Measurements from ENCODE around the gene SELENOI. TPM values are rescaled to one million over a fixed set of nuclear protein-coding genes. Genes with fewer than 3 reads are reported as not detected.

The SELENOI gene
- total and polyA plus RNA-seq, 4 donors, result 3.2 to 36.6 (median 17.0) TPM

GRCh38 chr2:26421961-26422360 lies 76.0 kb downstream of the SELENOI start:
- Histone ChIP-seq H3K27ac (ENCODE audit: low read depth in 1 of 2, low read length in 1 of 2) (no peak overlapping the region), H3K4me1 (ENCODE audit: control insufficient read depth in 5 of 5, insufficient read depth in 5 of 5, low read length in 5 of 5) (no peaks in the 10 kb centered on the region), H3K4me3 (no peak overlapping the region), H3K36me3 (ENCODE audit: control insufficient read depth in 4 of 4, insufficient read depth in 4 of 4, low read length in 4 of 4) (no peaks in the 10 kb centered on the region), H3K27me3 (ENCODE audit: control insufficient read depth in 3 of 3, insufficient read depth in 3 of 3, low read length in 2 of 3) (no peaks in the 10 kb centered on the region), H3K9ac (ENCODE audit: insufficient read depth in 1 of 2, low read length in 2 of 2) (no peak overlapping the region), H3K9me3 (ENCODE audit: control insufficient read depth in 4 of 4, insufficient read depth in 3 of 4, low read length in 3 of 4) (no peaks in the 10 kb centered on the region)
- ATAC-seq (ENCODE audit: insufficient read depth, low FRiP score), result no peak
- no peak for DNase-seq
- TF ChIP-seq, protein P1, sequence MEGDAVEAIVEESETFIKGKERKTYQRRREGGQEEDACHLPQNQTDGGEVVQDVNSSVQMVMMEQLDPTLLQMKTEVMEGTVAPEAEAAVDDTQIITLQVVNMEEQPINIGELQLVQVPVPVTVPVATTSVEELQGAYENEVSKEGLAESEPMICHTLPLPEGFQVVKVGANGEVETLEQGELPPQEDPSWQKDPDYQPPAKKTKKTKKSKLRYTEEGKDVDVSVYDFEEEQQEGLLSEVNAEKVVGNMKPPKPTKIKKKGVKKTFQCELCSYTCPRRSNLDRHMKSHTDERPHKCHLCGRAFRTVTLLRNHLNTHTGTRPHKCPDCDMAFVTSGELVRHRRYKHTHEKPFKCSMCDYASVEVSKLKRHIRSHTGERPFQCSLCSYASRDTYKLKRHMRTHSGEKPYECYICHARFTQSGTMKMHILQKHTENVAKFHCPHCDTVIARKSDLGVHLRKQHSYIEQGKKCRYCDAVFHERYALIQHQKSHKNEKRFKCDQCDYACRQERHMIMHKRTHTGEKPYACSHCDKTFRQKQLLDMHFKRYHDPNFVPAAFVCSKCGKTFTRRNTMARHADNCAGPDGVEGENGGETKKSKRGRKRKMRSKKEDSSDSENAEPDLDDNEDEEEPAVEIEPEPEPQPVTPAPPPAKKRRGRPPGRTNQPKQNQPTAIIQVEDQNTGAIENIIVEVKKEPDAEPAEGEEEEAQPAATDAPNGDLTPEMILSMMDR (IDR thresholded peaks at IDR 0.05; ENCODE audit: control extremely low read depth, extremely low read depth), result no peak
- 86 to 92% methylated on average over 5 of the region's 5 CpGs for WGBS, 2 donors

DNA sequence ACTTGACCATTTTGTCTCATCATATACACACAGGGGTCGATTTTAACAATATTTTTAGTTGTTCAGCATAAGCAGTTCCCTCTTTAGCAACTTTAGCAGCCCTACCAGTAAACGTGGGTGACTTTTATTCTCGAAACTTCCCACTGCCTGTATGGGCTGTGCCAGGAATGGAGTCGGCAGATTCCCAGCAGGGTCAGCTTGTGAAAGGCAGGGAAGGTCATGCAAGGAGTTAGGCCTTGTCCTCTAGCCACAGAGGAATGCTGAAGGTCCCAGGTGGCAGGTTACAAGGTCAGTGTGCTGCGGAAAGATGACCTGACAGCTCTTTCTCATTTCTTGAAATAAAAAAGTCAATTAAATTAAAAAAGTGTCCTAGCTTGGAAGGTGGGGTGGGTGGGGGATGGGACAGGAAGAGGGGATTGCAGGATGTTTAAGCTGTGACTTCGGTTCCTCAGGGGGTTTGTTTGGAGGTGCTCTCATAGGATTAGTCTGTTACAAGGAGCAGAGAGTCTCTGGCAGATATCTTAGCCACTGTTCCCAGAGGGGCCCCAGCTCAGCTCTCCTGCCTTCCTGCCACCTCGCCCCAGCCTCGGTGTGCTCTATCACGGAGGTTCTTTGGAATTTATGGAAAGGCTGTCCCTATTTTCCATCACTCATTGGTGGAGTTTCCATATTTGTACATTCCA lies 77.1 kb downstream of the SELENOI start:
- DNase-seq (no peak), ATAC-seq (ENCODE audit: insufficient read depth, low FRiP score) (no peak)
- Histone ChIP-seq H3K27ac (ENCODE audit: low read depth in 1 of 2, low read length in 1 of 2) (no peak overlapping the region), H3K36me3 (ENCODE audit: control insufficient read depth in 4 of 4, insufficient read depth in 4 of 4, low read length in 4 of 4) (no peaks in the 10 kb centered on the region), H3K9ac (ENCODE audit: insufficient read depth in 1 of 2, low read length in 2 of 2) (no peak overlapping the region), H3K4me1 (ENCODE audit: control insufficient read depth in 5 of 5, insufficient read depth in 5 of 5, low read length in 5 of 5) (no peaks in the 10 kb centered on the region), H3K4me3 (no peak overlapping the region), H3K27me3 (ENCODE audit: control insufficient read depth in 3 of 3, insufficient read depth in 3 of 3, low read length in 2 of 3) (no peaks in the 10 kb centered on the region), H3K9me3 (ENCODE audit: control insufficient read depth in 4 of 4, insufficient read depth in 3 of 4, low read length in 3 of 4) (no peaks in the 10 kb centered on the region)
- WGBS, 2 donors, result 65 to 70% methylated on average over 9 of the region's 9 CpGs
- TF ChIP-seq, protein P1 (IDR thresholded peaks at IDR 0.05; ENCODE audit: control extremely low read depth, extremely low read depth), result no peak

GRCh38 chr2:26423750-26424149 lies 77.8 kb downstream of the SELENOI start:
- WGBS, 2 donors, result 85 to 86% methylated on average over 9 of the region's 9 CpGs
- Histone ChIP-seq H3K4me1 (ENCODE audit: control insufficient read depth in 5 of 5, insufficient read depth in 5 of 5, low read length in 5 of 5) (no peaks in the 10 kb centered on the region), H3K4me3 (no peak overlapping the region), H3K27ac (ENCODE audit: low read depth in 1 of 2, low read length in 1 of 2) (no peak overlapping the region), H3K9me3 (ENCODE audit: control insufficient read depth in 4 of 4, insufficient read depth in 3 of 4, low read length in 3 of 4) (no peaks in the 10 kb centered on the region), H3K9ac (ENCODE audit: insufficient read depth in 1 of 2, low read length in 2 of 2) (no peak overlapping the region), H3K36me3 (ENCODE audit: control insufficient read depth in 4 of 4, insufficient read depth in 4 of 4, low read length in 4 of 4) (no peaks in the 10 kb centered on the region), H3K27me3 (ENCODE audit: control insufficient read depth in 3 of 3, insufficient read depth in 3 of 3, low read length in 2 of 3) (no peaks in the 10 kb centered on the region)
- DNase-seq, result no peak
- no peak for ATAC-seq (ENCODE audit: insufficient read depth, low FRiP score)
- TF ChIP-seq, protein P1 (IDR thresholded peaks at IDR 0.05; ENCODE audit: control extremely low read depth, extremely low read depth), result no peak

DNA sequence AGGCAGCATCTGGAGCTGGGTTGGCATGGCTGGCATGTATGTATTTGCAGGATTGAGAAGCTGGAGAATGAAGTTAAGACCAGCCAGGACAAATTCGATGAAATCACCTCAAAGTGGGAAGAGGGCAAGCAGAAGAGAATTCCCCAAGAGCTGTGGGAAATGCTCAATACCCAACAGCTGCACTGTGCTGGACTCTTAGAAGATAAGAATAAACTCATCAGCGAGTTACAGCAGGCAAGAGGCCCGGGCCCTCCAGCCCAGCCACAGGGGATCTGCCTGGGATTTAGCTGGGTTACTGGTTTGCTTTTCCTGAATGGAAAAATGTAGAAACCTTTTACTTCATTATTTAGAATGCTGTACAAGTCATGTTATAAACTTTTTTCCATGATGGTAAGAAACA lies 78.3 kb downstream of the SELENOI start:
- H3K9me3 ChIP-seq (ENCODE audit: control insufficient read depth in 4 of 4, insufficient read depth in 3 of 4, low read length in 3 of 4), result no peaks in the 10 kb centered on the region
- H3K4me1 ChIP-seq (ENCODE audit: control insufficient read depth in 5 of 5, insufficient read depth in 5 of 5, low read length in 5 of 5), result no peaks in the 10 kb centered on the region
- ATAC-seq (ENCODE audit: insufficient read depth, low FRiP score) (no peak), DNase-seq (no peak)
- TF ChIP-seq, protein P1 (IDR thresholded peaks at IDR 0.05; ENCODE audit: control extremely low read depth, extremely low read depth), result no peak
- WGBS, 2 donors, result 77 to 84% methylated on average over 3 of the region's 3 CpGs
- H3K36me3 ChIP-seq (ENCODE audit: control insufficient read depth in 4 of 4, insufficient read depth in 4 of 4, low read length in 4 of 4), result no peaks in the 10 kb centered on the region
- H3K9ac ChIP-seq (ENCODE audit: insufficient read depth in 1 of 2, low read length in 2 of 2), result no peak overlapping the region
- H3K4me3 ChIP-seq, result no peak overlapping the region
- no peaks in the 10 kb centered on the region for H3K27me3 ChIP-seq (ENCODE audit: control insufficient read depth in 3 of 3, insufficient read depth in 3 of 3, low read length in 2 of 3)
- no peak overlapping the region for H3K27ac ChIP-seq (ENCODE audit: low read depth in 1 of 2, low read length in 1 of 2)

Measured in lung (tissue), 12 donors.